ENCODE measurements around the gene PLB1.

Gene PLB1

GRCh38 chr2:28616396-28616999 is 120.6 kb downstream of the PLB1 start:
- DNase-seq = no peak

GRCh38 chr2:28617502-28618184 is 121.8 kb downstream of the PLB1 start:
- no peak for DNase-seq

- DNase-seq = no peak
These were observed 122.6 kb downstream of the PLB1 start for GRCh38 chr2:28618221-28619141.

- no peak for DNase-seq
These were observed 123.6 kb downstream of the PLB1 start for GRCh38 chr2:28619213-28620196.

GRCh38 chr2:28620291-28620793 is 124.5 kb downstream of the PLB1 start:
- no peak for DNase-seq

GRCh38 chr2:28620801-28621171 is 124.9 kb downstream of the PLB1 start:
- DNase-seq = no peak

- peak; percentile 60 for DNase-seq
These were observed 125.6 kb downstream of the PLB1 start for GRCh38 chr2:28621172-28622100.

- no peak for DNase-seq
These were observed 126.2 kb downstream of the PLB1 start for GRCh38 chr2:28622101-28622499.

GRCh38 chr2:28623582-28624405 is 127.9 kb downstream of the PLB1 start:
- no peak for DNase-seq

- no peak for DNase-seq
These were observed 128.6 kb downstream of the PLB1 start for GRCh38 chr2:28624436-28624792.

GRCh38 chr2:28624793-28625701 is 129.2 kb downstream of the PLB1 start:
- DNase-seq = peak; percentile 25

GRCh38 chr2:28626376-28626775 is 130.5 kb downstream of the PLB1 start:
- no peak for DNase-seq

- DNase-seq = no peak
These were observed 131.1 kb downstream of the PLB1 start for GRCh38 chr2:28626891-28627421.

- DNase-seq = no peak
These were observed 132.0 kb downstream of the PLB1 start for GRCh38 chr2:28627722-28628480.

GRCh38 chr2:28628506-28628905 is 132.6 kb downstream of the PLB1 start:
- no peak for DNase-seq

- no peak for DNase-seq
These were observed 133.1 kb downstream of the PLB1 start for GRCh38 chr2:28628987-28629386.

GRCh38 chr2:28629910-28630309 is 134.1 kb downstream of the PLB1 start:
- no peak for DNase-seq

GRCh38 chr2:28630341-28630740 is 134.5 kb downstream of the PLB1 start:
- no peak for DNase-seq
